Upper lobe of right lung (tissue), 1 donor: Measurements from ENCODE around the gene SIPA1. TPM values are rescaled to one million over a fixed set of nuclear protein-coding genes. Genes with fewer than 3 reads are reported as not detected.

Source experiments
- ATAC-seq: fragments of 200-7000 bp; cut with Tn5 transposase; one replicate; pipeline ENCODE4 v1.9.1; 2020; ENCODE audit warnings: mild to moderate bottlenecking, moderate library complexity
- DNase-seq: peaks from one replicate; pipeline ENCODE4 v3.0.0-alpha.2; 2020
- H3K27ac ChIP-seq: fragments of 200-600 bp; one replicate; pipeline ENCODE4 v1.8.0; 2022
- H3K27me3 ChIP-seq: fragments of 200-600 bp; one replicate; pipeline ENCODE4 v1.8.0; 2022; ENCODE audit warnings: mild to moderate bottlenecking
- H3K36me3 ChIP-seq: fragments of 200-600 bp; one replicate; pipeline ENCODE4 v1.8.0; 2022
- H3K4me1 ChIP-seq: fragments of 200-600 bp; one replicate; pipeline ENCODE4 v1.8.0; 2022
- H3K4me3 ChIP-seq: fragments of 200-600 bp; one replicate; pipeline ENCODE4 v1.8.0; 2022; ENCODE audit warnings: mild to moderate bottlenecking
- H3K9me3 ChIP-seq: fragments of 200-600 bp; one replicate; pipeline ENCODE4 v1.8.0; 2022
- CTCF ChIP-seq: fragments of 200-600 bp; IDR thresholded peaks from one replicate; pipeline ENCODE4 v1.8.0; 2022; ENCODE audit warnings: antibody characterized with exemption
- intact Hi-C: fragments of 100-400 bp; cut with DNase I; formaldehyde crosslinking; loops from one replicate; pipeline ENCODE4 v1.11.0; 2022
- total RNA-seq: library from RNA; stranded (reverse); fragmentation: NEBNext Ultra II Directional; extraction: Animal tissue kit (Norgen Biotek cat#: 25700); gene quantifications from one replicate; pipeline ENCODE4 v1.2.1, GENCODE V29; 2021
- donor health status: DM: no; HTN: yes; CAD: no; lungs with severe emphysema.

SIPA1 gene
- total RNA-seq, 1 donor from 2014 or later, result 86.5 TPM

GRCh38 chr11:65651339-65651588, 13.4 kb downstream of the SIPA1 start:
- H3K4me1 ChIP-seq, result peaks cover 40% of the 10 kb centered on the region
- no peak for ATAC-seq

GRCh38 chr11:65651589-65652510, 13.9 kb downstream of the SIPA1 start:
- Histone ChIP-seq H3K9me3 (no peaks in the 10 kb centered on the region), H3K27me3 (no peaks in the 10 kb centered on the region), H3K4me3 (peak overlapping the region; percentile 63), H3K36me3 (peaks cover 72% of the 10 kb centered on the region), H3K27ac (peak overlapping the region; percentile 96), H3K4me1 (peaks cover 40% of the 10 kb centered on the region)
- no peak for ATAC-seq
- intact Hi-C loops, result no loop called here
- peak; percentile 77 for DNase-seq
- TF ChIP-seq CTCF, result no peak

More at GRCh38 chr11:65651339-65651588, 13.4 kb downstream of the SIPA1 start:
- Histone ChIP-seq H3K9me3 (no peaks in the 10 kb centered on the region), H3K4me3 (no peak overlapping the region), H3K27me3 (no peaks in the 10 kb centered on the region), H3K27ac (peak overlapping the region; percentile 96), H3K36me3 (peaks cover 69% of the 10 kb centered on the region)
- no peak for TF ChIP-seq CTCF
- intact Hi-C loops, result no loop called here
- DNase-seq, result no peak

- TF ChIP-seq CTCF, result peak; percentile 8
- H3K4me3 ChIP-seq, result peak overlapping the region; percentile 63
- H3K9me3 ChIP-seq, result no peaks in the 10 kb centered on the region
- H3K27ac ChIP-seq, result peak overlapping the region; percentile 96
- H3K4me1 ChIP-seq, result peaks cover 40% of the 10 kb centered on the region
- peak; percentile 99 for DNase-seq
- intact Hi-C loops, result no loop called here
- H3K36me3 ChIP-seq, result peaks cover 74% of the 10 kb centered on the region
- no peaks in the 10 kb centered on the region for H3K27me3 ChIP-seq
- peak; percentile 95 for ATAC-seq
Observed at GRCh38 chr11:65652511-65653228, 14.8 kb downstream of the SIPA1 start.

DNA sequence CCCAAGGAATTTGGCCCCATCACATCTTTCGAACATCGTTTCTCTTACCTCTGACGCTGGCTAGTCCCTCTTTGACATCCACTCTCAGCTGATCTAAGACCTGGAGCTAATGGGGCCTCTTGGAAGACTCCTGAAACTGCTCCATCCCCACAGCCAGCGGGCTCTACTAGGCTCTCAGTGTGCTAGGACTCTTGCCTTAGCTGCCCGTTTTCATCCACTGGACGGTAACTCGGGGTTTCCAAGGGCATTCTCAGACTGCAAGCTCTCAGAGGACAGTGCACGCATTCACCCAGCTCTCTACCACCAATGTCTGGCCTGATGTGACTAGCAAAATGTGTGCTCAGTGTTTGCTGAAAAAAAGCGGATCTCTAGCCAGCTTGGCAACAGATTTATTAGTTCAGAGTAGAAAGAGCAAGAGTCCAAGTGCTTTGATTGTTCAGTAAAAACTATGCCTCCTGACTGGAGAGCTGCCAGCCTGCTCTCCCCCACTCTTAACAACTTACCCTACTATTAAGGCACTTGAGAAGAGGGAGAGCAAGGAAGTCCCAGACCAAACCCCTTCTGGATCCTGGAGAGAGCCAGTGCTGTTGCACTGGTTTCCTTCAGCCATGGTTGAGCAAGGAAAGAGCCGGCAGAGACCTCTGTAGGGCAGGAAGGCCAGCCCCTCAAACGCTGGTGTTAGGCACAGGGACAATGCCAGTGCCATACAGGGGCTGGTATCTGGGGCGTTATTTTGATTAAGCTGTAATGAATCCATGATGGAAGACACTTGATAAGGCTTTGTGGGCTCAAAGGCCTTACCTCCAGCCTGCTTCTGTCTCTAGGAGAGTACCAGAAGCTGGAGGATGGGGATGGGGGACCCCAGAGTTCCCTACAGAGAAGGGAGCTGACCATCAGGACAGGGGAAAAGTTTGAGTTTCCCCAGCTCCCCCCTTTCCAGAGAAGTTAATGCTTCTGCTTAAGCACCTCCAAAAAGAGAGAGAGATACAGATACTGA, 15.6 kb downstream of the SIPA1 start:
- ATAC-seq (peak; percentile 2), DNase-seq (peak; percentile 70)
- no peaks in the 10 kb centered on the region for H3K27me3 ChIP-seq
- H3K27ac ChIP-seq, result peak overlapping the region; percentile 96
- peaks cover 74% of the 10 kb centered on the region for H3K36me3 ChIP-seq
- H3K4me1 ChIP-seq, result peaks cover 35% of the 10 kb centered on the region
- peak overlapping the region; percentile 63 for H3K4me3 ChIP-seq
- intact Hi-C loops, result no loop called here
- H3K9me3 ChIP-seq, result no peaks in the 10 kb centered on the region
- TF ChIP-seq CTCF, result no peak
